Gastroesophageal sphincter (tissue), 3 donors: ENCODE results near the gene SUGCT.

ENCODE experiments used
- CTCF ChIP-seq, 4 experiments: fragments of 200-600 bp in 2 of 4; fragments of 450-650 bp in 2 of 4; sonication (generic) in 1 of 4; IDR thresholded peaks; one replicate each; pipeline ENCODE4 v1.5.1; 2017 to 2019; ENCODE audit warnings: antibody characterized with exemption in 4 of 4, mild to moderate bottlenecking in 2 of 4, moderate library complexity in 2 of 4
- EP300 ChIP-seq: sonication (generic); formaldehyde crosslinking; IDR thresholded peaks from one replicate; pipeline ENCODE4 v1.6.1; 2017; ENCODE audit warnings: antibody characterized with exemption, mild to moderate bottlenecking
- POLR2A ChIP-seq, 2 donors: fragments of 450-650 bp; IDR thresholded peaks; one replicate each; pipeline ENCODE4 v1.6.1; 2017; ENCODE audit warnings: antibody characterized with exemption in 2 of 2, mild to moderate bottlenecking in 2 of 2, moderate library complexity in 1 of 2

DNA sequence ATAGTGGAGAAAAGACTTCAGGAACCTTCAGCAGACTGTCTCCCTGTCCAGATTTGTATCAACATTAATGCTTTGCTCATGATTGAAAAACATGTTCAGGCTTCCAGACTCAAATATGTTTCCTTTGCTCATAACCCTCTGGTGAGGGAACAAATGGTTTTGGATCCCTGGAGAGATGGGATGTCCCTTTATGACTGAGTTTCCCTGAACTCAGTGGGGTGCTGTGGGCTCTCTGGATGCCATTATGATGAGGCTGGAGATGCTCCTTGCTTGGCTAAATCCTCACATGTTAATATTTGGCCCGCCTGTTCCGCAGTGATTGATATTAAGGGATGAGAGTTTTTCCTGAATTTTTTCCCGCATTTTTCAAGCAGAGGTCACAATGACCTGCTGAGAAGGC is 749.4 kb downstream of the SUGCT start:
- TF ChIP-seq EP300: no peak
- TF ChIP-seq CTCF (IDR thresholded peaks at IDR 0.05): no peak
- TF ChIP-seq POLR2A (IDR thresholded peaks at IDR 0.05): no peak
